Mucosa of rectum (tissue), 2 donors: Measurements from ENCODE around the gene LMCD1.

Source experiments
- H3K27ac ChIP-seq, 2 donors: one replicate each; pipeline ENCODE4 v1.7.0; 2013; ENCODE audit warnings: inconsistent platforms in 2 of 2, low read depth in 2 of 2, low read length in 2 of 2
- H3K27me3 ChIP-seq, 2 donors: one replicate each; pipeline ENCODE4 v1.7.0; 2013; ENCODE audit warnings: low read length in 2 of 2; ENCODE audit not compliant: control insufficient read depth in 2 of 2, insufficient read depth in 2 of 2
- H3K36me3 ChIP-seq, 2 donors: one replicate each; pipeline ENCODE4 v1.7.0; 2013; ENCODE audit warnings: low read length in 2 of 2; ENCODE audit not compliant: control insufficient read depth in 2 of 2, insufficient read depth in 2 of 2
- H3K4me1 ChIP-seq, 2 donors: one replicate each; pipeline ENCODE4 v1.7.0; 2013; ENCODE audit warnings: low read length in 2 of 2, mild to moderate bottlenecking in 1 of 2; ENCODE audit not compliant: control insufficient read depth in 2 of 2, insufficient read depth in 2 of 2
- H3K4me3 ChIP-seq, 2 donors: one replicate each; pipeline ENCODE4 v1.7.0; 2013; ENCODE audit warnings: low read length in 2 of 2
- H3K9ac ChIP-seq, 2 donors: one replicate each; pipeline ENCODE4 v1.7.0; 2013; ENCODE audit warnings: low read length in 2 of 2, low read depth in 1 of 2, mild to moderate bottlenecking in 1 of 2
- H3K9me3 ChIP-seq, 2 donors: one replicate each; pipeline ENCODE4 v1.7.0; 2013; ENCODE audit warnings: low read length in 2 of 2; ENCODE audit not compliant: control insufficient read depth in 2 of 2
- donor health status: healthy.
- donor health status: Normal muscosa, but diverticular disease.

Gene LMCD1

GRCh38 chr3:8529738-8530525 is 28.3 kb downstream of the LMCD1 start:
- Histone ChIP-seq H3K27me3 (no peaks in the 10 kb centered on the region), H3K9ac (no peak overlapping the region), H3K4me3 (no peak overlapping the region), H3K4me1 (peaks cover 0 to 7% of the 10 kb centered on the region in 2 donors), H3K27ac (no peak overlapping the region), H3K36me3 (no peaks in the 10 kb centered on the region), H3K9me3 (no peaks in the 10 kb centered on the region)

DNA sequence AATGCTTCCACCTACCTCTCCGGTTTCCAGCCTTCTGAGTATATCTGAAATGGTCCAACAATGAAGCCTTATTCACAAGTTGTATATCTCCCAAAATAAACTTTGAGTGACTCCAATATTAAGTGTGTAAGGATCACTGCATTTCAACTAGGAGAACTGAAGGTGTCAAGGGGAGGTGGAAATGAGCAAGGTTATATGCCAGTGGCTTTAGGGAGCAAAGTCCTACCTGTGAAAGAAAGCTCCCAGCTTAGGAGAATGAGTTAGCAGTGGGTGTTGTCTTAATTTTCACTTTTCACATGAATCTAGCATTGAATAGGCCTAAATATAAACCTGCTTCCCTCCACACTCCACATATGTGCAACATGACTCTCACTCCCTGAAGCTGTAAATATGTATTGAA is 29.0 kb downstream of the LMCD1 start:
- no peaks in the 10 kb centered on the region for H3K36me3 ChIP-seq
- H3K27me3 ChIP-seq: no peaks in the 10 kb centered on the region
- no peak overlapping the region for H3K4me3 ChIP-seq
- peaks cover 0 to 7% of the 10 kb centered on the region in 2 donors for H3K4me1 ChIP-seq
- no peaks in the 10 kb centered on the region for H3K9me3 ChIP-seq
- no peak overlapping the region for H3K9ac ChIP-seq
- no peak overlapping the region for H3K27ac ChIP-seq

DNA sequence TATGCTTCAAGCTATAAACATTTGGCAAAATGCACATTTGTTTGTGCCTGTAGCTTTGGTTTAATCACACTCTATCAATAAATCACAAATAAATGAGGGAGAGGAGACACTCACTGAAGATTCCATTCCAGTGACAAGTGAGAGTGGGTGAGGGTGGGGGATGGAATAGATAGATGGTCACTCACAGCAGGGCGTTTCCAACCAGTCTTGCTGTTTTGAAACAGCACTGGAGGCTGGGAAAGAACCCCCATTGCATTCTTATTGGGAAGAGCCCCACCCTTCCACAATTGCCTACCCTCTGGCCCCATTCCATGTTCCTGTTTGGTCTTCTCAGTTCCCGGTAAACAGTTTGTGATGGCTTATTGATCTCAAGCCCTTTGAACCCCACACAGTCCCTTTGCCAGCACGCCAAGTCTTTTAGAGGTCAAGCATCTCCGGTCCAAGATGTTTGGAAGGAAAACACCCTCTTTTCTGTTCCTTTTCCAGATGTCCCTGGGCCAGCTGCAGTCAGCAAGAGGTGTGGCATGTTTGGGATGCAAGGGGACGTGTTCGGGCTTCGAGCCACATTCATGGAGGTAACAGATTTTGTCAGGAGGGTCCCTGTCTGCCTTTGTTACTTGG is 30.7 kb downstream of the LMCD1 start:
- Histone ChIP-seq H3K27me3 (no peaks in the 10 kb centered on the region), H3K4me3 (no peak overlapping the region), H3K36me3 (no peaks in the 10 kb centered on the region), H3K27ac (peak overlapping the region in 1 of 2 donors; percentile 6), H3K9me3 (no peaks in the 10 kb centered on the region), H3K4me1 (peaks cover 0 to 7% of the 10 kb centered on the region in 2 donors), H3K9ac (no peak overlapping the region)

GRCh38 chr3:8536096-8537056 is 34.8 kb downstream of the LMCD1 start:
- H3K27me3 ChIP-seq: no peaks in the 10 kb centered on the region
- H3K9ac ChIP-seq: no peak overlapping the region
- peaks cover 0 to 4% of the 10 kb centered on the region in 2 donors for H3K4me1 ChIP-seq
- no peaks in the 10 kb centered on the region for H3K36me3 ChIP-seq
- H3K9me3 ChIP-seq: no peaks in the 10 kb centered on the region
- no peak overlapping the region for H3K27ac ChIP-seq
- no peak overlapping the region for H3K4me3 ChIP-seq

DNA sequence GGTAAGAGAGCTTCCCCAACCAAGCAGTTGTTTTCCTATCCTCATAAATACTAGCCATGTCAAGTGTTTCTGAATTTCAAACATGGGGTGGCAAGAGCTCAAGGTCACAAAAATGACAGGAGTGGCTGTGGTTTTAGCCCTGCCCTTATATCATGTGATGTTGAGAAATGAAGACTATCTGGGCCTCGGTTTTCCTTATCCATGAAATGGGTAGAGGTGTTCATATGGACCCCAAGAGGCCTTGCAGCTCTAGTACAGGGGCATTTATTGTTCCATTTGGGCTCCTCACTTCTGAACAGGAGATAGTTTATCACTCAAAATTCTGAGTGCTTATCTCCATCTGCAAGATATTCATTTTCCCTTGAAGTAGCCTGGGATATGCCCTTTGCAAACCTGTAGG is 35.8 kb downstream of the LMCD1 start:
- Histone ChIP-seq H3K27ac (no peak overlapping the region), H3K36me3 (no peaks in the 10 kb centered on the region), H3K9ac (no peak overlapping the region), H3K27me3 (no peaks in the 10 kb centered on the region), H3K4me1 (peaks cover 0 to 2% of the 10 kb centered on the region in 2 donors), H3K9me3 (no peaks in the 10 kb centered on the region), H3K4me3 (no peak overlapping the region)

- Histone ChIP-seq H3K9ac (no peak overlapping the region), H3K27ac (no peak overlapping the region), H3K9me3 (no peaks in the 10 kb centered on the region), H3K27me3 (no peaks in the 10 kb centered on the region), H3K36me3 (no peaks in the 10 kb centered on the region), H3K4me1 (no peaks in the 10 kb centered on the region), H3K4me3 (no peak overlapping the region)
Observed at GRCh38 chr3:8538223-8538622, 36.6 kb downstream of the LMCD1 start.

DNA sequence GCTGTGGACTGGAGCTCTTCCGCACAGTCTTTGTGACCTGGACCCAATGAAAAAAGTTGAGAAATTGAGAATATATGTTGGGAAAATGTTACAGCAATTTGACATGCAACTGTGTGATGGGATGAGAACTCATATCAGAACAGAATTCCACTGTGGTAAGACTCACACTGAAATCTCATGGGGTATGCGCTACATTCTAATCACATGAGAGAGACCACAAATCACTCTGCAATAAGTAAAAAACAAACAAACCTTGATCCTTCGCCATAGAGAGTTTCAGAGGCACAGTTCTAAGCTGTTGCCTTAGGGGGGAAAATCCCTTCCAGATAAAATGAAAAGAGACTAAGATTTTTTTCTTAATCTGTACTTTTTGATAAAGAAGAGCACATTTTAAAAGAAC is 37.3 kb downstream of the LMCD1 start:
- Histone ChIP-seq H3K4me3 (no peak overlapping the region), H3K27me3 (no peaks in the 10 kb centered on the region), H3K27ac (no peak overlapping the region), H3K4me1 (no peaks in the 10 kb centered on the region), H3K9ac (no peak overlapping the region), H3K9me3 (no peaks in the 10 kb centered on the region), H3K36me3 (no peaks in the 10 kb centered on the region)

DNA sequence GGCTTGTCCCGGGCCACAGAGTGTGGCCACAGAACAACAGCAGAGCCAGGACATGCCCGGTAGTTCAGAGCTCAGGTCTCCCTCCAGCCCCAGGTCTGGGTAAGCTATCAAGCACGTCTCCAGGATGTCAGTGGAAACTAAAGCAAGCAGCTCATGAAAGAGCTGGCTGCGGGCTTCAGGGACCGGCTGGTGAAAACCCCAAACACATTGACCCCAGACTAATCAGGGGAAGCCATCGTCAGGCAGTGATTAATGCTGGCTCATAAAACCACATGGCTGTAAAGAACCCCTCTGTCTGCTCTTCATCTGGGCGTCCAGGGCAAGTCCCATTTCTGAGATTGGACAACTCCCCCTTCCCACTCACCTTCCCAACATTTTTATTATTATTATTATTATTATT is 37.8 kb downstream of the LMCD1 start:
- Histone ChIP-seq H3K27me3 (no peaks in the 10 kb centered on the region), H3K27ac (no peak overlapping the region), H3K4me3 (no peak overlapping the region), H3K4me1 (no peaks in the 10 kb centered on the region), H3K36me3 (no peaks in the 10 kb centered on the region), H3K9me3 (no peaks in the 10 kb centered on the region), H3K9ac (no peak overlapping the region)

DNA sequence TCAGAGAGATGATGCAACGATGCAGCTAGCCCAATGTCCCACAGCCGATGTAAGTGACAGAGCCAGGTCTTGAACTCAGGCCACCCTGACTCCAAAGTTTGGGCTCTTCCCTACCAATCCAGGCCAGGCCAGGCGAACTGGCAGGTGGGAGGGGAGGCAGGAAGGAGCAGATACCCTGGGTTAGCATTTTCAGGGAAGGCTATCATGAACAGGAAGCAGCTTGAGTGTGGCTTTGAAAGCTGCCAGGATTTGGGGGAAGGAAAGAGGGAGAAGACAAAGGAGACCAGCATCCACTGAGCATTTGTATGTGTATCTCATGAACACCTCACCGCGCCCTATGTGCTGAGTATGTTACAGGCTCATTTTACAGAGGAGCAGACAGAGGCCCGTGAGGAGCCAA is 38.8 kb downstream of the LMCD1 start:
- no peak overlapping the region for H3K9ac ChIP-seq
- no peak overlapping the region for H3K27ac ChIP-seq
- H3K36me3 ChIP-seq: no peaks in the 10 kb centered on the region
- H3K27me3 ChIP-seq: no peaks in the 10 kb centered on the region
- H3K4me1 ChIP-seq: no peaks in the 10 kb centered on the region
- no peaks in the 10 kb centered on the region for H3K9me3 ChIP-seq
- no peak overlapping the region for H3K4me3 ChIP-seq

- no peaks in the 10 kb centered on the region for H3K9me3 ChIP-seq
- H3K4me1 ChIP-seq: no peaks in the 10 kb centered on the region
- H3K36me3 ChIP-seq: no peaks in the 10 kb centered on the region
- no peaks in the 10 kb centered on the region for H3K27me3 ChIP-seq
- H3K9ac ChIP-seq: no peak overlapping the region
- no peak overlapping the region for H3K27ac ChIP-seq
- H3K4me3 ChIP-seq: no peak overlapping the region
Observed at GRCh38 chr3:8541486-8541885, 39.9 kb downstream of the LMCD1 start.
